T-helper 2 cell treated with Interferon-gamma antibody and Interleukin-4, amounts not matched to agents 100 ng/mL and 5 ng/mL, for 36 hours (primary cell): ENCODE results near the gene IMMP2L. TPM values are rescaled to one million over a fixed set of nuclear protein-coding genes. Genes with fewer than 3 reads are reported as not detected.

Source experiments
- intact Hi-C: fragments of 100-400 bp; cut with micrococcal nuclease; formaldehyde crosslinking; loops from one replicate; pipeline ENCODE4 v1.15.1; 2023
- total RNA-seq: library from RNA; stranded (reverse); gene quantifications from 2 replicates; pipeline ENCODE4 v1.2.3, GENCODE V29; 2022

IMMP2L gene
- total RNA-seq, 1 donor from 2014 or later, result 8.0 TPM

GRCh38 chr7:111056371-111056770 is 505.9 kb downstream of the IMMP2L start:
- intact Hi-C loops, result no loop called here

GRCh38 chr7:111053035-111053434 is 509.3 kb downstream of the IMMP2L start:
- intact Hi-C loops, result no loop called here

- intact Hi-C loops, result no loop called here
Measured at GRCh38 chr7:111051832-111052231, 510.5 kb downstream of the IMMP2L start.

GRCh38 chr7:111050875-111051416 is 511.3 kb downstream of the IMMP2L start:
- intact Hi-C loops, result no loop called here

- intact Hi-C loops, result no loop called here
Measured at GRCh38 chr7:111049971-111050680, 512.2 kb downstream of the IMMP2L start.

- intact Hi-C loops, result no loop called here
Measured at GRCh38 chr7:111047595-111047994, 514.7 kb downstream of the IMMP2L start.

GRCh38 chr7:111045449-111045848 is 516.8 kb downstream of the IMMP2L start:
- intact Hi-C loops, result no loop called here

GRCh38 chr7:111043561-111043960 is 518.7 kb downstream of the IMMP2L start:
- intact Hi-C loops, result no loop called here

- intact Hi-C loops, result no loop called here
Measured at GRCh38 chr7:111042842-111043241, 519.5 kb downstream of the IMMP2L start.

GRCh38 chr7:111041577-111041976 is 520.7 kb downstream of the IMMP2L start:
- intact Hi-C loops, result no loop called here

- intact Hi-C loops, result no loop called here
Measured at GRCh38 chr7:111038185-111038584, 524.1 kb downstream of the IMMP2L start.

- intact Hi-C loops, result no loop called here
Measured at GRCh38 chr7:111031916-111032315, 530.4 kb downstream of the IMMP2L start.

GRCh38 chr7:111030336-111030735 is 532.0 kb downstream of the IMMP2L start:
- intact Hi-C loops, result no loop called here

- intact Hi-C loops, result loop anchor here (1.0 kb wide), 2 partner anchors 52 to 533 kb away; partner anchors contain the start of gene IMMP2L
Measured at GRCh38 chr7:111029574-111030251, 532.6 kb downstream of the IMMP2L start.

GRCh38 chr7:111029141-111029572 is 533.1 kb downstream of the IMMP2L start:
- intact Hi-C loops, result loop anchor here (1.0 kb wide), 2 partner anchors 52 to 533 kb away; partner anchors contain the start of gene IMMP2L

GRCh38 chr7:111027396-111027795 is 534.9 kb downstream of the IMMP2L start:
- intact Hi-C loops, result loop anchor here (2.0 kb wide), 1 partner anchor 63 kb away; the partner anchor contains the start of gene LRRN3

- intact Hi-C loops, result loop anchor here (2.0 kb wide), 1 partner anchor 64 kb away; the partner anchor contains the start of gene LRRN3
Measured at GRCh38 chr7:111026806-111027205, 535.5 kb downstream of the IMMP2L start.

GRCh38 chr7:111026343-111026742 is 535.9 kb downstream of the IMMP2L start:
- intact Hi-C loops, result loop anchor here (2.0 kb wide), 1 partner anchor 64 kb away; the partner anchor contains the start of gene LRRN3

GRCh38 chr7:111025006-111025405 is 537.3 kb downstream of the IMMP2L start:
- intact Hi-C loops, result loop anchor here (1.0 to 2.0 kb wide), 6 partner anchors 8 to 1426 kb away; partner anchors contain the start of gene IFRD1

- intact Hi-C loops, result no loop called here
Measured at GRCh38 chr7:111018960-111019736, 543.1 kb downstream of the IMMP2L start.

- intact Hi-C loops, result no loop called here
Measured at GRCh38 chr7:111018447-111018846, 543.8 kb downstream of the IMMP2L start.
